ENCODE results near the gene ATP2B2.

Gene ATP2B2

GRCh38 chr3:10357592-10358308, 147.6 kb downstream of the ATP2B2 start:
- no peak for ATAC-seq

GRCh38 chr3:10357095-10357494, 148.3 kb downstream of the ATP2B2 start:
- no peak for ATAC-seq

GRCh38 chr3:10356461-10356981, 148.9 kb downstream of the ATP2B2 start:
- ATAC-seq: no peak

GRCh38 chr3:10354361-10355015, 150.9 kb downstream of the ATP2B2 start:
- no peak for ATAC-seq

- no peak for ATAC-seq
Measured at GRCh38 chr3:10353661-10354360, 151.6 kb downstream of the ATP2B2 start.

- no peak for ATAC-seq
Measured at GRCh38 chr3:10353160-10353559, 152.2 kb downstream of the ATP2B2 start.

GRCh38 chr3:10352146-10352911, 153.1 kb downstream of the ATP2B2 start:
- ATAC-seq: no peak

- no peak for ATAC-seq
Measured at GRCh38 chr3:10351013-10351735, 154.2 kb downstream of the ATP2B2 start.

- no peak for ATAC-seq
Measured at GRCh38 chr3:10350324-10350985, 154.9 kb downstream of the ATP2B2 start.

- no peak for ATAC-seq
Measured at GRCh38 chr3:10349801-10350200, 155.6 kb downstream of the ATP2B2 start.

GRCh38 chr3:10348404-10348721, 157.0 kb downstream of the ATP2B2 start:
- no peak for ATAC-seq

GRCh38 chr3:10347648-10348403, 157.6 kb downstream of the ATP2B2 start:
- no peak for ATAC-seq

- ATAC-seq: no peak
Measured at GRCh38 chr3:10345911-10346310, 159.5 kb downstream of the ATP2B2 start.

- ATAC-seq: no peak
Measured at GRCh38 chr3:10344944-10345575, 160.3 kb downstream of the ATP2B2 start.

- ATAC-seq: peak in 1 of 2 donors; percentile 47
Measured at GRCh38 chr3:10344147-10344943, 161.0 kb downstream of the ATP2B2 start.

GRCh38 chr3:10343526-10343925, 161.9 kb downstream of the ATP2B2 start:
- ATAC-seq: no peak

- ATAC-seq: no peak
Measured at GRCh38 chr3:10342781-10343180, 162.6 kb downstream of the ATP2B2 start.

- no peak for ATAC-seq
Measured at GRCh38 chr3:10341901-10342398, 163.4 kb downstream of the ATP2B2 start.

- ATAC-seq: no peak
Measured at GRCh38 chr3:10340476-10340875, 164.9 kb downstream of the ATP2B2 start.
